ELR (cell line): ENCODE results near the gene CCDC186.
A peak's percentile ranks its signal among the peaks of the same experiment; 100 is the strongest.

Source experiments
- DNase-seq: peaks from one replicate; pipeline ENCODE4 v3.0.0-alpha.2; 2015; ENCODE audit warnings: low read depth

Gene CCDC186

GRCh38 chr10:114110174-114110972 lies 63.6 kb downstream of the CCDC186 start:
- peak; percentile 51 for DNase-seq

DNA sequence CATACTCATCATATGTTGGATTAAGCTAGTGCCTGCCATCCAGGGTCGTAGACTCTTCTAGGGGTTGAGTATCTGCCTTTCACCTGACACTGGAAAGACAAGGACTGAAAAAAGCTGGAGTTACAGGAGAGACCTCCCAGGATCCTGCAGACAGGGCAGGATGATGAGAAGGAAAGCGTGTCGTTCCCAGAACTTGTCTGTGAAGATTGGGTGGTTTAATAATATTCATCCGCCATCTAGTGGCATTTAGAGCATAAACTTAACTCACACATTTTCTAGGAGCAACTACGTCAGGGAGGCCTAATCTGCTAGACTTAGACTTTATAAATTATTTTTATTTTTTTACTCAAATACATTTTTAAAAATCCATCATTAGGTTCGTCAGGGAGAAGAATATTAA lies 70.7 kb downstream of the CCDC186 start:
- peak; percentile 74 for DNase-seq

DNA sequence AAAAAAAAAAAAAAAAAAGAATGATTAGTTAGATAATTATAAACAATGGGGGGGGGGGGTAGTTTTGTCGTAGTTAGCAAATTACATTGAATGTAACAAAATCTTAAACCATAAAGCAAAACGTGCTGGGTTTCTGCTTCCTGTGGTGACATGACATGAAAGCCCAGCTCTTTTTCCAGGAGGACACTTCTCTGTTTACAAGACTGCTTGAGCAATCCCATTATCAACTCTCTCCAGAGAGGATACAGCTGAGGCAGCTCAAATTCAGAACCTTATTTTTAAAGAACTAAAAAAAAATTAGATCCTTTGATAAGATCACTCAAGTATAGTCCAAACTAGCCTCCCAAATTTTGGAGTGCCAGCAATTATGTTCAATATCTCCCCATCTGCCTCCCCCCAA lies 71.7 kb downstream of the CCDC186 start:
- DNase-seq, result no peak

- peak; percentile 27 for DNase-seq
These were observed 72.9 kb downstream of the CCDC186 start for GRCh38 chr10:114100848-114101741.

DNA sequence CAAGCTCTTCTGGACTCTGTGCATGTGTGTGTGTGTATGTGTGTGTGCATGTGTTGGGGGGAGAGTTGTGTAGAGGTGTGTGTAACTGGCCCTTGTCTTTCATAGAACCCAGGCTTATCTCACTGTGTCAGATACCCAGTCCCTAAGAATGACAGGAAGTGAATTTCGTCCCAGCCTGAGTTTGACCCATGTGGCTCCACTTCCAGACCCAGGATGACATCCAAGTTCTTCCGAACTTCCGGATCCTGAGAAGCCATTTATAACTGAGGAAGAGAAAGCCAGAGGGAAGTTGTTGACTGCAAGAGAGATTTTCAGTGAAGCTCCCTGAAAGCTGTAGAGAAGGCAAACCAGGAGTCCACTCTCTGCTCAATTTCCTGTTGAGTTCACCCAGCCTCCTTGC lies 77.1 kb downstream of the CCDC186 start:
- DNase-seq, result no peak

GRCh38 chr10:114095559-114096337 lies 78.3 kb downstream of the CCDC186 start:
- no peak for DNase-seq

DNA sequence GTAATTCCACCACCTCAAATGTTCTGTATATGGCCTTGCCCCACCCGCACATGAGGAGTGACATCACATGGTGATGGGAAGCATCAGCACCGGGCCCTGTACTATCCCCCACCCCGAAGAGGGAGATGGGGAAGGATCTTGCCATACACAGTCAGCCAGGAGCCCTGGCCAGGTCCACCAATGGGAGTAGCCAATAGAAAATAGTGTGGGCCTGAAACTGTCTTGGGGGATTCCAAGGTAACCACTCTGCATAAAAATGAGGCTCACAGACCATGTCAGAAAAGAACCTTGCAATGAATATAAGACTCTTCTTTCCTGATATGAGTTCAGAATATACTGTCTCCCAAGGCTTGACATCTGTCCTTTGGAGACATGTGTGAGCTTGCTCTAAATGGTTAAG lies 79.2 kb downstream of the CCDC186 start:
- DNase-seq, result no peak

- peak; percentile 19 for DNase-seq
These were observed 86.3 kb downstream of the CCDC186 start for GRCh38 chr10:114087655-114088054.

- DNase-seq, result peak; percentile 31
These were observed 86.7 kb downstream of the CCDC186 start for GRCh38 chr10:114087255-114087654.

- DNase-seq, result no peak
These were observed 89.8 kb downstream of the CCDC186 start for GRCh38 chr10:114084215-114084614.

- no peak for DNase-seq
These were observed 91.0 kb downstream of the CCDC186 start for GRCh38 chr10:114083040-114083439.

GRCh38 chr10:114081911-114082583 lies 92.0 kb downstream of the CCDC186 start:
- no peak for DNase-seq

GRCh38 chr10:114079421-114079820 lies 94.6 kb downstream of the CCDC186 start:
- DNase-seq, result no peak

DNA sequence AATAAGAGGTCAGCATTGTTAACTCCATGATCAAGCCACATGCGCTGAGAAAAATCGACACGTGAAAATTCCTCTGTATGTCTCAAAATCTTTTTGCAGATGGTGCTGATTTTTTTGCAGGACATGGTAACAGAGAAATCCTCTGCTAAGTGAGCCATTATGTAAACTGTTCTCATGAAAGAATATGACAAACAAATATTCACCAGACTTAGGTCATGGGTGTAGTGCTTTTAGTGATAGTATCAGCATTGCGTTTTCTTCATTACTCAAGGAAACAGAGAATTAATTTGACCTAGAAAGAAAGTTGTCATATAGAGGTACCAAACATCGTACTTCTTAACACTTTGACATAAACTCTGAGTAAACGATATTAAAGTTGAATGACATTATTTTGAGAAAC lies 95.7 kb downstream of the CCDC186 start:
- DNase-seq, result no peak

DNA sequence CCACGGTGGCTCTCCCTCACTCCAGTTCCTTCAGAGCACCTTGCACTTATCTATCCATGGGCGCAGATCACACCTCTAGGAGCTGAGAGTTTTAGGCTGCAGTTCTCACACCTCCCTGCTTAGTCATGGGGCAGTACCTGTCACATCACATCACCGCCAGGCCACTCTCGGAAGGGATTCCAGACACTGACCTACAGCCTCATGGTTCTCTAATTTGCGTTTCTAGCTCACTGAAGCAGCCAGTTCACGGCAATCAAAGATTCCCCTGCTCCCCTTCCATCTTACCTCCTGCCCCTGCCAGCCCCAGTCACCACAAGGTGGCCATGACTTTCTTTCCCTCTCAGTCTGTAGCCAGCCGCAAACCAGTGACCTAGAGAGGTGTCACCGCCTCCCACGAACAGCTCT lies 96.2 kb downstream of the CCDC186 start:
- DNase-seq, result no peak

DNA sequence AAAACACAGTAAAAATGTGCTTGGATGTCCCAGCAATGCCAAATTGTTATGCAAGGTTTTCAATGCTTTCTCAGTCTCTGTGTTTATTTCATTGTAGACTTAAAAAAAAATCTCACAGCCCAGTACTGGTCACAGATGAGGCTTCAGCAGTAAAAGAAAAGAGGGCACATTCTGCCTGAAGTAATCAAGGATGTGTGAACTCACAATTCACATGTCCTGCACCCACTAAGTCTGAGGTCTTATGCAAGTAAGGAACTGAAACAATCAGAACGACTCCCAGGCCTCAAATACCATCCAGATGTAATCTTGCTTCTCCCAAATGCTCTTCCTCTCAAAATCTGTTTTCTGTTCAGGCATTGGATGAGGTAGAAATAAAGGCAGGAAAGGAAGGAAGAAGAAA lies 96.7 kb downstream of the CCDC186 start:
- DNase-seq, result no peak

DNA sequence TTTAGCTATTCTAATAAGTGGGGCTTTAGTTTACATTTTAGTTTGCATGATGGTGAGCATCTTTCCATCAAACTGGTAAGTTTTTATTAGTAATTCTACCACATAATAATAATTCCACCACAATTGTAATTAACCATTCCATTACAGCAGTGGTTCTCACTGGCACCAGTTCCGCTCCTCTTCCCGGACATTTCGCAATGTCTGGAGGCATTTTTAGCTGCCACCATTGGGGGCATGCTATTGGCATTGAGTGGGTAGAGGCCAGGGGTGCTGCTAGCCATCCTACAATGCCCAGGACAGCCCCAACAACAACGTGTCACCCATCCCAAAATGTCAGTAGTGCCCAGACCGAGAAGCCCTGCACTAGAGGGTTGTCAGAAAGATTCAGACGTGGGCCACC lies 98.9 kb downstream of the CCDC186 start:
- DNase-seq, result no peak

- DNase-seq, result no peak
These were observed 100.4 kb downstream of the CCDC186 start for GRCh38 chr10:114073395-114074186.

DNA sequence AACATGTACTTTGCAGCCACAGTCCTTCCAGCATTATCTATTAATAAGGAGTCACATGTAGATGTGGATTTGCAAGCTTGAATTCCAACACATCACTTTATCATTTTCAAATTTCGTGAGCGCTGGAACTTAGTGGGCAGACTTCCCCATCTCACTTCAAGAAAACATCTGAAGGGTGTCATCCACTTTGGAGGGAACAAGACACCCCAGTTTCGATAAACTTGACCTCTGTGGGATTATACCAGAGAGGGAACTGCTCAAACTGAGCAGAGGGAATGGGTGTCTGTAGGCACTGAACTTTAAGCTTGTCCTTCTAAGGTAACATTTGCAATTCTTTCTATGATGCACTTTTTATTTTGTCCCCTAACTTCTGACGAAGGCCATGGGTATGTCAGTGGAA lies 102.8 kb downstream of the CCDC186 start:
- no peak for DNase-seq
